Measurements from ENCODE around the gene CHIT1.

Gene CHIT1

GRCh38 chr1:203202431-203203245 lies 26.8 kb downstream of the CHIT1 start:
- no peak overlapping the region for H3K9ac ChIP-seq (ENCODE audit: low read length)
- H3K4me2 ChIP-seq (ENCODE audit: low read depth, low read length): no peak overlapping the region
- no peak overlapping the region for H3K4me3 ChIP-seq (ENCODE audit: low read length)
- H3F3A ChIP-seq (ENCODE audit: insufficient read depth, low read length): no peaks in the 10 kb centered on the region
- TF ChIP-seq CTCF (IDR thresholded peaks at IDR 0.05; ENCODE audit: low read length): no peak
- H3K9me2 ChIP-seq (replicated peaks; ENCODE audit: insufficient read depth, low read length): no peaks in the 10 kb centered on the region
- H3K4me1 ChIP-seq (ENCODE audit: low read length): peaks cover 5% of the 10 kb centered on the region; the same call in 1 of the 2 replicates
- H4K20me1 ChIP-seq (ENCODE audit: insufficient read depth, low read length): no peaks in the 10 kb centered on the region
- H3K79me2 ChIP-seq (ENCODE audit: low read length): no peaks in the 10 kb centered on the region
- no peak for DNase-seq
- H3K36me3 ChIP-seq (replicated peaks; ENCODE audit: insufficient read depth, low read length): no peaks in the 10 kb centered on the region
- no peak overlapping the region for H2AFZ ChIP-seq (ENCODE audit: low read length)
- H3K27me3 ChIP-seq (replicated peaks; ENCODE audit: insufficient read depth, low read length): no peaks in the 10 kb centered on the region
- no peaks in the 10 kb centered on the region for H3K9me3 ChIP-seq (replicated peaks; ENCODE audit: insufficient read depth, low read length)
- no peak overlapping the region for H3K27ac ChIP-seq (ENCODE audit: low read length)

- no peak overlapping the region for H2AFZ ChIP-seq (ENCODE audit: low read length)
- H3K27me3 ChIP-seq (replicated peaks; ENCODE audit: insufficient read depth, low read length): no peaks in the 10 kb centered on the region
- H3K9ac ChIP-seq (ENCODE audit: low read length): no peak overlapping the region
- H3K36me3 ChIP-seq (replicated peaks; ENCODE audit: insufficient read depth, low read length): no peaks in the 10 kb centered on the region
- H3F3A ChIP-seq (ENCODE audit: insufficient read depth, low read length): no peaks in the 10 kb centered on the region
- TF ChIP-seq EZH2phosphoT487 (IDR thresholded peaks at IDR 0.05; ENCODE audit: low read length) (no peak), EZH2 (optimal IDR thresholded peaks at IDR 0.05; ENCODE audit: low read depth, low read length) (no peak), CTCF (IDR thresholded peaks at IDR 0.05; ENCODE audit: low read length) (no peak)
- no peak overlapping the region for H3K4me3 ChIP-seq (ENCODE audit: low read length)
- no peak overlapping the region for H3K27ac ChIP-seq (ENCODE audit: low read length)
- no peak overlapping the region for H3K4me2 ChIP-seq (ENCODE audit: low read depth, low read length)
- no peaks in the 10 kb centered on the region for H3K9me3 ChIP-seq (replicated peaks; ENCODE audit: insufficient read depth, low read length)
- H3K79me2 ChIP-seq (ENCODE audit: low read length): no peaks in the 10 kb centered on the region
- peaks cover 5% of the 10 kb centered on the region; the same call in 1 of the 2 replicates for H3K4me1 ChIP-seq (ENCODE audit: low read length)
- DNase-seq: no peak
- no peaks in the 10 kb centered on the region for H3K9me2 ChIP-seq (replicated peaks; ENCODE audit: insufficient read depth, low read length)
- H4K20me1 ChIP-seq (ENCODE audit: insufficient read depth, low read length): no peaks in the 10 kb centered on the region
These were observed 27.8 kb downstream of the CHIT1 start for GRCh38 chr1:203201516-203202205.

GRCh38 chr1:203200916-203201315 lies 28.6 kb downstream of the CHIT1 start:
- Histone ChIP-seq H3K9ac (ENCODE audit: low read length) (no peak overlapping the region), H3K27ac (ENCODE audit: low read length) (no peak overlapping the region), H3K4me3 (ENCODE audit: low read length) (no peak overlapping the region), H3K36me3 (replicated peaks; ENCODE audit: insufficient read depth, low read length) (no peaks in the 10 kb centered on the region), H3K9me2 (replicated peaks; ENCODE audit: insufficient read depth, low read length) (no peaks in the 10 kb centered on the region), H3K4me1 (ENCODE audit: low read length) (peaks cover 5% of the 10 kb centered on the region; the same call in 1 of the 2 replicates), H3K79me2 (ENCODE audit: low read length) (no peaks in the 10 kb centered on the region), H3K27me3 (replicated peaks; ENCODE audit: insufficient read depth, low read length) (no peaks in the 10 kb centered on the region), H3K4me2 (ENCODE audit: low read depth, low read length) (no peak overlapping the region), H3F3A (ENCODE audit: insufficient read depth, low read length) (no peaks in the 10 kb centered on the region), H3K9me3 (replicated peaks; ENCODE audit: insufficient read depth, low read length) (no peaks in the 10 kb centered on the region), H2AFZ (ENCODE audit: low read length) (no peak overlapping the region), H4K20me1 (ENCODE audit: insufficient read depth, low read length) (no peaks in the 10 kb centered on the region)
- TF ChIP-seq EZH2phosphoT487 (IDR thresholded peaks at IDR 0.05; ENCODE audit: low read length): no peak
- TF ChIP-seq CTCF (IDR thresholded peaks at IDR 0.05; ENCODE audit: low read length): no peak
- TF ChIP-seq EZH2 (optimal IDR thresholded peaks at IDR 0.05; ENCODE audit: low read depth, low read length): no peak
- no peak for DNase-seq

Measured in MM.1S (cell line).